Activated B cell treated with CpG ODN at 0.5 μM for 24 hours (primary cell): ENCODE results near the gene KCNK6. TPM values are rescaled to one million over a fixed set of nuclear protein-coding genes. Genes with fewer than 3 reads are reported as not detected.
"Not testable (repeated sequence)": the region's sequence is repeated elsewhere in the genome, so short reads cannot be mapped to it uniquely, and the experiment has no call there.

Source experiments
- ATAC-seq: fragments of 200-7000 bp; cut with Tn5 transposase; one replicate; pipeline ENCODE4 v1.10.0; 2021; ENCODE audit warnings: low read depth, mild to moderate bottlenecking, moderate library complexity
- CTCF ChIA-PET: fragments of 350-600 bp; sonication (Branson Sonifier 250); formaldehyde crosslinking; loops from one replicate; lab custom pipeline; 2021; ENCODE audit warnings: antibody characterized with exemption; lab: Charles Lee
- POLR2A ChIA-PET: fragments of 350-600 bp; sonication (Branson Sonifier 250); formaldehyde crosslinking; loops from one replicate; lab custom pipeline; 2021; ENCODE audit warnings: antibody characterized with exemption; lab: Charles Lee
- DNase-seq: peaks from one replicate; pipeline ENCODE4 v3.0.0; 2022
- H3K27ac Mint-ChIP-seq: one replicate; pipeline ENCODE4 v1.8.0; 2020; ENCODE audit warnings: mixed read lengths
- H3K27me3 Mint-ChIP-seq: one replicate; pipeline ENCODE4 v1.8.0; 2021; ENCODE audit warnings: mixed read lengths
- H3K36me3 Mint-ChIP-seq: one replicate; pipeline ENCODE4 v1.8.0; 2021; ENCODE audit warnings: low read depth, mixed read lengths
- H3K4me1 Mint-ChIP-seq: one replicate; pipeline ENCODE4 v1.8.0; 2021; ENCODE audit warnings: mixed read lengths
- H3K4me3 Mint-ChIP-seq: one replicate; pipeline ENCODE4 v1.8.0; 2020; ENCODE audit warnings: mild to moderate bottlenecking, mixed read lengths
- H3K9me3 Mint-ChIP-seq: one replicate; pipeline ENCODE4 v1.8.0; 2020; ENCODE audit warnings: mixed read lengths
- CTCF ChIP-seq: fragments of 200-600 bp; IDR thresholded peaks from one replicate; pipeline ENCODE4 v1.8.0; 2022; ENCODE audit warnings: antibody characterized with exemption, mild to moderate bottlenecking
- intact Hi-C: fragments of 100-400 bp; cut with micrococcal nuclease; formaldehyde crosslinking; loops from one replicate; pipeline ENCODE4 v1.15.1; 2024
- total RNA-seq: library from RNA; stranded (reverse); gene quantifications from 2 replicates; pipeline ENCODE4 v1.2.3, GENCODE V29; 2022

The KCNK6 gene
- total RNA-seq, 1 donor from 2014 or later = 4.7 TPM

DNA sequence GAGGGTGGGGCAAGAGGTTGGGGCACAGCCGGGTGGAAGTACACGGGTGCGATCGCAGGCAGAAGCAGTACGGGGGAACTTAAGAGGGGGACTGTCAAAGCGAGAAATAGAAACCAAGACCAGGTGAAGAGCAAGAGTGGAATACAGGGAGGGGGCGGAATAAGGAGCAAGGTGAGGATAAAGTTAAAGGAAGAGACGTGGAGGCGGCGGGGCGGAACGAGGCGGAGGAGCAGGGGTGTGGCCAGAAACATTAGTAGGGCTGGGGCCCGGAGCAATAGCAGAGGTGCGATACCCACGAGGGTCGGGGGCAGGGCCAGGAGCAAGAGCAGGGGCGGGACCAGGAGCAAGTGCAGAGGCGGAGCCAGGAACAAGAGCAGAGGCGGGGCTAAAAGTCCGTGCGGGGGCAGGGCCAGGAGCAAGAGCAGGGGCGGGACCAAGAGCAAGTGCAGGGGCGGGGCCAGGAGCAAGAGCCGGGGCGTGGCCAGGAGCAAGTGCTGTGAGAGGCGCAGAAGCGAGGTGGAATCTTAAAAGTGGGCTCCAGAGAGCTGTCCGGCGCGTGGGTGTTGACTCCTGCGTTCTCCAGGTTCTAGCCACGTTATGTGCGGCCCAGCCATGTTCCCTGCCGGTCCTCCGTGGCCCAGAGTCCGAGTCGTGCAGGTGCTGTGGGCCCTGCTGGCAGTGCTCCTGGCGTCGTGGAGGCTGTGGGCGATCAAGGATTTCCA, 17.2 kb downstream of the KCNK6 start:
- Mint-ChIP-seq H3K27ac (peak overlapping the region; percentile 97), H3K36me3 (peaks cover 17% of the 10 kb centered on the region), H3K4me1 (peaks cover 8% of the 10 kb centered on the region), H3K27me3 (no peaks in the 10 kb centered on the region), H3K9me3 (no peaks in the 10 kb centered on the region), H3K4me3 (peak overlapping the region; percentile 91)
- ATAC-seq (peak; percentile 71), DNase-seq (peak; percentile 88)
- POLR2A ChIA-PET = interaction anchor here (0.6 to 2.8 kb wide), 8 partner anchors 20 to 423 kb away, joined by 3 to 82 read pairs (median 3); partner anchors contain the start of genes PSMD8 and SPINT2
- TF ChIP-seq CTCF = no peak
- CTCF ChIA-PET = interaction anchor here (0.9 to 3.4 kb wide), 4 partner anchors 37 to 93 kb away, joined by 4 to 16 read pairs (median 8); partner anchors contain the start of genes GGN and PSMD8
- intact Hi-C loops = loop anchor here (1.0 to 5.0 kb wide), 6 partner anchors 25 to 594 kb away; partner anchors contain the start of genes EIF3K, FAM98C, GGN and MRPS12

- peak overlapping the region; percentile 97 for H3K27ac Mint-ChIP-seq
- intact Hi-C loops = loop anchor here (1.0 to 5.0 kb wide), 2 partner anchors 24 to 290 kb away; no protein-coding TSS in a partner anchor
- ATAC-seq (no peak), DNase-seq (no peak)
- H3K4me3 Mint-ChIP-seq = peak overlapping the region; percentile 91
- H3K4me1 Mint-ChIP-seq = peaks cover 8% of the 10 kb centered on the region
- ChIA-PET CTCF (interaction anchor here (3.4 kb wide), 1 partner anchor 37 kb away, joined by 16 read pairs; the partner anchor contains the start of gene PSMD8), POLR2A (interaction anchor here (0.6 to 2.8 kb wide), 4 partner anchors 19 to 84 kb away, joined by 3 to 82 read pairs (median 6); partner anchors contain the start of gene PSMD8)
- no peaks in the 10 kb centered on the region for H3K9me3 Mint-ChIP-seq
- no peak for TF ChIP-seq CTCF
- no peaks in the 10 kb centered on the region for H3K27me3 Mint-ChIP-seq
- H3K36me3 Mint-ChIP-seq = peaks cover 17% of the 10 kb centered on the region
These were observed 17.7 kb downstream of the KCNK6 start for GRCh38 chr19:38337360-38337653.

DNA sequence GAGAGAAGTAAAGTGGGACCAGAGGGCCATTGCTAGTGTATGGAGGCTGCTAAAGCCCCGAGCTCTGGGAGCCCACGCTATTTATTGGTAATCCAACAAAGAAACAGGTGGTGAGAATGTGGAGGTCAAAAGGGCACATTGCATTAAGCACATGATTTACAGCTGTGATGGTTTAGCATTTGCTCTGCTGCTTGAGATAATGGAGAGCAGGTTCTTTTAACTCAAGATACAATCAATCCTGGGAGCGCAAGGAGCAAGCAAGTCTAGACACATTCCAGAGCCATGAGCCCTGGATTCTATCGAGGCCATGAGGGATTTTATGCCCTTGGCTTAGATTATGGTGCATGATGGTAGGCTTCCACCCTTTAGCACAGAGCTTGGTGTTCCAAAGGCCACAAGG, 19.4 kb downstream of the KCNK6 start:
- H3K4me3 Mint-ChIP-seq, DNase-seq, H3K27me3 Mint-ChIP-seq, ATAC-seq, H3K9me3 Mint-ChIP-seq, H3K27ac Mint-ChIP-seq, CTCF ChIA-PET, H3K4me1 Mint-ChIP-seq: not testable (repeated sequence)
- H3K36me3 Mint-ChIP-seq = peaks cover 20% of the 10 kb centered on the region
- POLR2A ChIA-PET = interaction anchor here (0.7 to 1.3 kb wide), 2 partner anchors 35 to 60 kb away, joined by 3 read pairs; partner anchors contain the start of gene PSMD8
- intact Hi-C loops = loop anchor here (5.0 kb wide), 1 partner anchor 292 kb away; no protein-coding TSS in a partner anchor

DNA sequence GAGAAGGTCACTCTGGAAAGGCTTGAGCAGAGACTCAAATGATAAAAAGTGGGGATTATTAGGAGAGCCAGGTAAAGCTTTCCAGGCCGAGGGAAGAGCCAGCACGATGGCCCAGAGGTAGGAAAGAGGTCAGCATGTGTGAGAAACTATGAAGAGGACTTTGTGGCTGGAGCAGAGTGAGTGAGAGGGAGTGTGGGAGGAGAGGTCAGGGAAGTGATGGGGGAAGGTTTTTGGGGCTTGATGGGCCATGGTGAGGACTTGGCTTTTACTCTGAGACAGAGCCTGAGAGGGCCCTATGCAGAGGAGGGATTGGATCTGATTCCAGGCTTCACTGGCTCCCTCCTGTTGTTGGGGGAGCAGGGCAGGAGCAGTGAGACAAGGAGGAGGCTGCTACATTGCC, 21.3 kb downstream of the KCNK6 start:
- intact Hi-C loops = no loop called here
- ChIA-PET POLR2A (no interaction called here), CTCF (no interaction called here)
- ATAC-seq (no peak), DNase-seq (no peak)
- peaks cover 8% of the 10 kb centered on the region for H3K4me1 Mint-ChIP-seq
- TF ChIP-seq CTCF = no peak
- no peak overlapping the region for H3K4me3 Mint-ChIP-seq
- H3K27ac Mint-ChIP-seq = no peak overlapping the region
- no peaks in the 10 kb centered on the region for H3K27me3 Mint-ChIP-seq
- peaks cover 20% of the 10 kb centered on the region for H3K36me3 Mint-ChIP-seq
- H3K9me3 Mint-ChIP-seq = no peaks in the 10 kb centered on the region

- H3K27ac Mint-ChIP-seq = no peak overlapping the region
- intact Hi-C loops = no loop called here
- no peak overlapping the region for H3K4me3 Mint-ChIP-seq
- no peak for ATAC-seq
- CTCF ChIA-PET = no interaction called here
- no peak for TF ChIP-seq CTCF
- no peaks in the 10 kb centered on the region for H3K9me3 Mint-ChIP-seq
- H3K36me3 Mint-ChIP-seq = peaks cover 3% of the 10 kb centered on the region
- H3K4me1 Mint-ChIP-seq = no peaks in the 10 kb centered on the region
- H3K27me3 Mint-ChIP-seq = no peaks in the 10 kb centered on the region
- no peak for DNase-seq
- POLR2A ChIA-PET = interaction anchor here (0.6 kb wide), 1 partner anchor 111 kb away, joined by 5 read pairs; no protein-coding TSS in a partner anchor
These were observed 27.2 kb downstream of the KCNK6 start for GRCh38 chr19:38346837-38347236.
